ENCODE data around the gene DBR1.

GRCh38 chr3:138165061-138165460 is 9.7 kb downstream of the DBR1 start:
- TF ChIP-seq CTCF (IDR thresholded peaks at IDR 0.05; ENCODE audit: low read depth, low read length, missing input control) (no peak), YY1 (IDR thresholded peaks at IDR 0.05) (no peak), GABPA (IDR thresholded peaks at IDR 0.05 in 1 of 2, conservative IDR thresholded peaks at IDR 0.05 in 1 of 2) (no peak)

Measured in liver (tissue), 3 donors.